GM21447 (cell line): ENCODE data around the gene TMPRSS6.

Experiments
- ATAC-seq: cut with Tn5 transposase; IDR thresholded peaks from one replicate; pipeline ENCODE4 v1.9.1; 2021; ENCODE audit not compliant: unreplicated experiment

Gene TMPRSS6

DNA sequence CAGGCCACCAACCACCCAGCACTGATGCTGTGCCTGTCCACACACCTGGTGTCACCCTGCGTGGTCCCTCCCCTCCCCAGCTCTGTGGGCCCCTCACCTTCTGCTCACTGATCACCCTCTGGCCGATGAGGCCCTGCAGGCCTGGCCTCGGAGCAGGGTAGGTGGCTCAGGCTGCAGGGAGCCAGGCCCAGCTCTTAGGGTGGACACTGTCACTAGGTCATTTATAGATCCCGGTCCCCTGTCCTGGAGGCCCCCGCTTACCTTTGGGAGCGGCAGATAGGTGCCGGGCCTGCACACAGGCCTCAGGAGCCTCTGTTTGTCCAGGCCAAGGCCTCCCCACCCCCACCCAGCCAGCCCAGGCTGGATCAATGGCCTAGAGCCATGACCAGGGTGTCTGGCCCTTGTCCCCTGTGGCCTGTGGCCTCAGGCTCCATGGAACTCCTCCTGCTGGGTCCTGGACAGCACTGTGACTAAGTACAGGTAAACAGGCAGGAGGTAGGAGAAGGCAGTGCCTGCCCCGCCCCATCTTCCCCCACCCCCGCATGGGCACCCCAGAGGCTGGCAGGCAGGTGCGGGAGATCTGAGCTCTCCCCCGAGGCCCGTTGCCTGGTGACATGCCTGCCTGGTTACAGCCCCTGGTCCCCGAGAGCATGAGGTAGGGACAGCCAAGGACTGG lies at the start of gene TMPRSS6:
TMPRSS6 (minus strand) TSS at position 472 of the 676 bp plus-strand sequence. CDS start 6,296 bp downstream, outside the sequence.
- no peak for ATAC-seq

DNA sequence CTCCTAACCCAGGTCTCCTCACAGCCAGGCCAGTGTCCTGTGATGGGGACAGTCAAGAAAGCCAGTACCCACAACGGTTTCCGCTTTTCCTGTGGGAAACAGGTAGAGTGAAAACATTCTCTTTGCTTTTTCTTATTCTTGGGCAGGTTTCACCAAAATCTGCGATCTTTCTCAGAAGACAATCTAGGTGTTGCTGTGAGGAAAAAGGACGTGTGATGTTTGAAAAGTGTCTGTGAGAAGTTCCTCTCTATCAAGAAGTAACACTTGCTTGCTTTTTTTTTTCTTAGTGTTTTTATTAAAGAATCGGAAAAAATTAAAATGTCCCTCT lies 49.4 kb upstream of the TMPRSS6 start:
- no peak for ATAC-seq

- ATAC-seq, result no peak
These were observed 48.2 kb upstream of the TMPRSS6 start for GRCh38 chr22:37157516-37158285.

GRCh38 chr22:37156686-37157435 lies 47.3 kb upstream of the TMPRSS6 start:
- ATAC-seq, result no peak

GRCh38 chr22:37155971-37156370 lies 46.5 kb upstream of the TMPRSS6 start:
- ATAC-seq, result no peak

GRCh38 chr22:37154925-37155712 lies 45.6 kb upstream of the TMPRSS6 start:
- no peak for ATAC-seq

DNA sequence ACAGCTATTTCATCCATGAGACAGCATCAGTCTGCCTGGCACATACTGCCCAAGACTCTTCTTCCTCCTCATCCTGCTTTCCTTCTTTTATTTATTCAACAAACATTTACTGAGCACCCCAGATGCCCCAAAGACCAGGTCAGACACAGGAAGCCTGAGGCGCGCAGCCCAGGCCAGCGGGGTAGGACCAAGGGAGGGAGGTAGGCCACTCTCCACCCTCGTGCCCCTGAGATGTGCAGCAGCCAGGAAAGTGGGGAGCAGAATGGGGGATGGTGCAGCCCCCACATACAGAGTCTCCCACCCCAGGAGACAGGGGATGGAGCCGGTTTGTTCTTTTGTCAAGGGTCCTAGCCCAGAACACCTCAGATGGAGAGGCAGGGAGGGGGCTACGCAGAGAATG lies 44.4 kb upstream of the TMPRSS6 start:
- ATAC-seq, result no peak

GRCh38 chr22:37151401-37151800 lies 41.9 kb upstream of the TMPRSS6 start:
- no peak for ATAC-seq

- no peak for ATAC-seq
These were observed 41.2 kb upstream of the TMPRSS6 start for GRCh38 chr22:37150701-37151100.

GRCh38 chr22:37148742-37149665 lies 39.5 kb upstream of the TMPRSS6 start:
- no peak for ATAC-seq

GRCh38 chr22:37148031-37148651 lies 38.6 kb upstream of the TMPRSS6 start:
- ATAC-seq, result no peak

DNA sequence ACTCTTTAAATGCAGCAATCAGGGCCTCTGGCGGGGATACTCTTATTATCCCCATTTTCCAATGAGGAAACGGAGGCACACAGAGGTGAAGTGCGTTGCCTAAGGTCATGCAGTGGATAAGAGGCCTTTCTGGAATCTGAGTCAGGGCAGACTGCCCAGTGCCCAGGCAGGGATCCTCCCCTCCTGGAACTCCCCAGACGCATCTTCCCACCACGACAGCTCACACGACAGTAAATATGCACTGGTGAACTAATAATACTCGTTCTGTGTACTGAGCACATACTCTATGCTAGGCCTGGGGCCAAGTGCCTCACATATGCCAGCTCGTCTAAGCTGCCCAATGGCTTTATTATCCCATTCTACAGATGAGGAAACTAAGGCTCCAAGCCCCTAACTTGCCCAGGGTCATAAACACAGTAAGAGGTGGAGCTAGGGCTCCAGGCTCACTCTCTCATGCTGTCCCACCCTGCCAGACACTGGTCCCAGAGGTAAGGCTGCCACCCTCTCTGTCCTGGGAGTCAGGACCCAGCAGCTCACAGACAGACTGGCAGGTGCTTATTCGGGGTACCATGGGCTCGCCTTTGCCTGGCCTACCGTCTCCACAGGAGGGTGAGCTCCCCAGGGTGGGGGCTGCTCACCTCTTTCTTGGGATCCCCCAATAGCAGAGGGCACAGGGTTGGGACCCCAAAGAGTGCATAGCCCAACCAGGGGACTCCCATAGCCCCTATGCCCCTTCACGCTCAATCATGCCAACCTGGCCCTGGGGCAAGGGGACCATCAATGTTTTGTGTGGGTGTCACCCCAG lies 37.9 kb upstream of the TMPRSS6 start:
- no peak for ATAC-seq

DNA sequence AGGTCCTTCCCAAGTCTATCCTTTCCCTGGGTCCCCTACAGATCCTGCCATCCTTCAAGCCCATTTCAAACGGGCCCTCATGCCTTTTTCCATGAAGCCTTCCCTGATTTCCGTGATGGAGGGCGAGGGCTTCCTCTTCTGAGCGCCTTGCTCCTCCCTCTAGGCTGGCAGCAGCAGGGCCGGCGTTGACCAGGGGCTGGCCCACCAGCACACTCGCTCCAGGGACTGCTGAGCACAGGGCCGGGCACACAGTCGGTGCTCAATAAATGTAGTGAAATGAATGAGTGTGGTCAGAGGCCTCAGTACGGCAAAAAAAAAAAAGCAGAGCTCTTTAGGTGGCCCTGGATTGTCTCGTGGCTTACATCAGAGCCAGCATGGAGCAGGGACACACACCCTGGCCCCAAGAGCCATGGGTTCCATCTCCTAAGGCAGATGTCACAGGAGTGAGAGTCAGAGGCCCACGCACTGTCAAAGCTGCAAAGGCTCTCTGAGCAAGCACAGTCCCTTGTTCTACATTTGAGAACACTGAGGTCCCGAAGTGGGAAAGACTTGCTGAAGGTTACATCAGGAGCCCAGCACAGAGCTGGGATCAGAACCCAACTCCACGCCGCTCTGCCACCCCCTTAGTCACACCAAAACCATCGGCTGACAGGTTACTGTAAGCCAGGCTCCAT lies 37.1 kb upstream of the TMPRSS6 start:
- no peak for ATAC-seq

- no peak for ATAC-seq
These were observed 36.5 kb upstream of the TMPRSS6 start for GRCh38 chr22:37146051-37146385.

- ATAC-seq, result no peak
These were observed 35.9 kb upstream of the TMPRSS6 start for GRCh38 chr22:37145180-37146050.

DNA sequence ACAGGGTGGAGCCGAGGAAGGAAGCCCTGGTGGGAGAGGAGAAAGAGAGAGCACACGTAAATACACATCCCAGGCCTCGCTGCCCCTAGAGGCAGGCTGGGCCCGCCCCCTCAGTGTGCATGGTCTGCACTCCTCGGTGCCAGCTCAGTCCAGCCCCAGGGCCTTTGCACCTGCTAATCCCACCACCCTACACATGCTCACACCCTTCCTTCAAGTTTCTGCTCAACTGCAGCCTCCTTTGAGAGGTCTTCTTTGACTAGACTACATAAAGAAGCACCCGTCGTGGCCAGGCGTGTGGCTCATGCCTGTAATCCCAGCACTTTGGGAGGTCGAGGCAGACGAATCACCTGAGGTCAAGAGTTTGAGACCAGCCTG lies 34.7 kb upstream of the TMPRSS6 start:
- no peak for ATAC-seq

GRCh38 chr22:37141971-37142370 lies 32.5 kb upstream of the TMPRSS6 start:
- no peak for ATAC-seq
